ENCODE measurements around the gene FOXD3. TPM values are rescaled to one million over a fixed set of nuclear protein-coding genes. Genes with fewer than 3 reads are reported as not detected.
A peak's percentile ranks its signal among the peaks of the same experiment; 100 is the strongest.

The FOXD3 gene
- total RNA-seq, 1 experiment from 2014 or later: 25.8 TPM

- H2AK5ac ChIP-seq (ENCODE audit: insufficient read length, low read length): no peak overlapping the region
- H3K79me2 ChIP-seq (ENCODE audit: insufficient read depth, low read length): no peaks in the 10 kb centered on the region
- H3K27me3 Mint-ChIP-seq (ENCODE audit: low read depth): peaks cover 12% of the 10 kb centered on the region
- no peaks in the 10 kb centered on the region for H3K23me2 ChIP-seq (ENCODE audit: insufficient read length, low read depth, low read length, poor library complexity, severe bottlenecking)
- no peak for DNase-seq
- H3K9me3 Mint-ChIP-seq: peaks cover under 1 to 3% of the 10 kb centered on the region in 2 experiments; a peak in 2 of 5 replicates
- no peak overlapping the region for H2BK15ac ChIP-seq (ENCODE audit: low read depth, low read length)
- H3K14ac ChIP-seq (ENCODE audit: insufficient read depth, low read length): peak overlapping the region; percentile 98; the same call in 1 of the 2 replicates
- TF ChIP-seq, protein P1, sequence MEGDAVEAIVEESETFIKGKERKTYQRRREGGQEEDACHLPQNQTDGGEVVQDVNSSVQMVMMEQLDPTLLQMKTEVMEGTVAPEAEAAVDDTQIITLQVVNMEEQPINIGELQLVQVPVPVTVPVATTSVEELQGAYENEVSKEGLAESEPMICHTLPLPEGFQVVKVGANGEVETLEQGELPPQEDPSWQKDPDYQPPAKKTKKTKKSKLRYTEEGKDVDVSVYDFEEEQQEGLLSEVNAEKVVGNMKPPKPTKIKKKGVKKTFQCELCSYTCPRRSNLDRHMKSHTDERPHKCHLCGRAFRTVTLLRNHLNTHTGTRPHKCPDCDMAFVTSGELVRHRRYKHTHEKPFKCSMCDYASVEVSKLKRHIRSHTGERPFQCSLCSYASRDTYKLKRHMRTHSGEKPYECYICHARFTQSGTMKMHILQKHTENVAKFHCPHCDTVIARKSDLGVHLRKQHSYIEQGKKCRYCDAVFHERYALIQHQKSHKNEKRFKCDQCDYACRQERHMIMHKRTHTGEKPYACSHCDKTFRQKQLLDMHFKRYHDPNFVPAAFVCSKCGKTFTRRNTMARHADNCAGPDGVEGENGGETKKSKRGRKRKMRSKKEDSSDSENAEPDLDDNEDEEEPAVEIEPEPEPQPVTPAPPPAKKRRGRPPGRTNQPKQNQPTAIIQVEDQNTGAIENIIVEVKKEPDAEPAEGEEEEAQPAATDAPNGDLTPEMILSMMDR (conservative IDR thresholded peaks at IDR 0.05): no peak
- H4K8ac ChIP-seq (replicated peaks; ENCODE audit: insufficient read length, low read depth, low read length): no peak overlapping the region
- no peak overlapping the region for H3K4ac ChIP-seq (ENCODE audit: low read depth, low read length)
- no peak overlapping the region for H3K23ac ChIP-seq (ENCODE audit: insufficient read length, low read depth, low read length)
- H3K56ac ChIP-seq (ENCODE audit: insufficient read length, low read depth, low read length): no peak overlapping the region
- no CpG with 5 or more reads among the region's 10 CpGs for WGBS (ENCODE audit: extremely low coverage, insufficient read length, low lambda C conversion rate)
- no peak overlapping the region for H2BK20ac ChIP-seq (ENCODE audit: low read depth, low read length, poor library complexity, severe bottlenecking)
- H3K9me3 ChIP-seq (ENCODE audit: control insufficient read depth, low read depth, low read length): no peaks in the 10 kb centered on the region
- no peak overlapping the region for H2BK12ac ChIP-seq (ENCODE audit: insufficient read length, low read depth, low read length)
- H3K36me3 Mint-ChIP-seq (ENCODE audit: insufficient read depth in 1 of 3, low read depth in 3 of 3): peaks cover 6 to 18% (median 17%) of the 10 kb centered on the region in 3 experiments
- no peaks in the 10 kb centered on the region for H3K79me1 ChIP-seq (ENCODE audit: insufficient read depth, low read depth, low read length, poor library complexity, severe bottlenecking)
- no peak overlapping the region for H2BK120ac ChIP-seq (ENCODE audit: low read depth, low read length, poor library complexity, severe bottlenecking)
- H3K4me2 ChIP-seq (ENCODE audit: insufficient read depth, insufficient read length, low read length): peak overlapping the region; percentile 84
- no peaks in the 10 kb centered on the region for H3K27me3 ChIP-seq (ENCODE audit: insufficient read depth, low read length)
- H2AFZ ChIP-seq (ENCODE audit: low read length): no peak overlapping the region
- H2BK5ac ChIP-seq (ENCODE audit: insufficient read length, low read length): no peak overlapping the region
- H4K91ac ChIP-seq (ENCODE audit: insufficient read length, low read depth, low read length): no peak overlapping the region
- no peak overlapping the region for H3K27ac ChIP-seq (ENCODE audit: insufficient read length, low read depth, low read length)
- peaks cover 9 to 12% of the 10 kb centered on the region in 2 experiments for H3K4me1 Mint-ChIP-seq
- H4K5ac ChIP-seq (ENCODE audit: insufficient read length, low read depth, low read length): no peak overlapping the region
- no peaks in the 10 kb centered on the region for H3K4me1 ChIP-seq (ENCODE audit: insufficient read depth, low read length)
- peak overlapping the region; percentile 73 to 95 (median 81); a peak in 6 of 7 replicates for H3K27ac Mint-ChIP-seq
- H3T11ph ChIP-seq (ENCODE audit: low read length): no peak overlapping the region
- H3K18ac ChIP-seq (ENCODE audit: insufficient read length, low read depth, low read length): no peak overlapping the region
- peak overlapping the region; percentile 92 for H3K9ac ChIP-seq (ENCODE audit: extremely low read depth, insufficient read length, low read length)
- peak overlapping the region; percentile 95 to 96 for H3K4me3 Mint-ChIP-seq
- H4K20me1 ChIP-seq (ENCODE audit: control insufficient read depth, insufficient read depth, insufficient read length): no peaks in the 10 kb centered on the region
Measured at GRCh38 chr1:63368131-63368530, 45.8 kb downstream of the FOXD3 start.

Small RNA genes within 50 kb of the gene (microRNA-seq; reads per million reads assigned to microRNA genes)
- gene MIR6068 (ENCODE audit: borderline microRNAs expressed): not detected

Other genes starting within 250 kb of the FOXD3 start
- 21.4 and 21.9 TPM in 2 replicates for gene ALG6, start 45.1 kb downstream of the FOXD3 start, total RNA-seq (2021)
- 46.6 and 47.2 TPM in 2 replicates for gene ITGB3BP, start 200.7 kb downstream of the FOXD3 start, total RNA-seq (2021)
- 3.0 and 4.2 TPM in 2 replicates for gene EFCAB7, start 201.0 kb downstream of the FOXD3 start, total RNA-seq (2021)

Measured in H9 (cell line).